Left lung (tissue), 10 donors: Measurements from ENCODE around the gene CACNA1S. TPM values are rescaled to one million over a fixed set of nuclear protein-coding genes. Genes with fewer than 3 reads are reported as not detected.

ENCODE experiments used
- ATAC-seq: fragments of 200-7000 bp; cut with Tn5 transposase; one replicate; pipeline ENCODE4 v1.9.1; 2020; ENCODE audit warnings: moderate library complexity
- DNase-seq, 4 donors: peaks; one replicate each; pipeline ENCODE4 v3.0.0-alpha.2; 2013 to 2020
- H3K27ac ChIP-seq, 2 donors: fragments of 200-600 bp; sonication (generic) in 1 of 2; one replicate each; pipeline versions ENCODE4 v1.5.0 to v1.8.0; 2020 to 2021
- H3K27me3 ChIP-seq, 2 donors: fragments of 200-600 bp; sonication (generic) in 1 of 2; one replicate each; pipeline versions ENCODE4 v1.5.0 to v1.8.0; 2020 to 2021
- H3K36me3 ChIP-seq, 2 donors: fragments of 200-600 bp; sonication (generic) in 1 of 2; one replicate each; pipeline versions ENCODE4 v1.5.0 to v1.8.0; 2020 to 2021
- H3K4me1 ChIP-seq, 2 donors: fragments of 200-600 bp; one replicate each; pipeline ENCODE4 v1.8.0; 2021
- H3K4me3 ChIP-seq, 2 donors: fragments of 200-600 bp; sonication (generic) in 1 of 2; one replicate each; pipeline versions ENCODE4 v1.5.0 to v1.8.0; 2020 to 2021; ENCODE audit warnings: mild to moderate bottlenecking in 1 of 2
- H3K9me3 ChIP-seq, 2 donors: fragments of 200-600 bp; sonication (generic) in 1 of 2; one replicate each; pipeline versions ENCODE4 v1.5.0 to v1.8.0; 2020 to 2021
- intact Hi-C, 2 donors: fragments of 100-400 bp; cut with DNase I; formaldehyde crosslinking; loops; one replicate each; pipeline versions ENCODE4 v1.11.2 to v1.14.2; 2022
- polyA plus RNA-seq, 6 donors: library from polyadenylated mRNA; unstranded; fragments of 120-200 nt; gene quantifications; one replicate each; pipeline ENCODE4 v1.2.1, GENCODE V29; 2013; ENCODE audit not compliant: insufficient read length in 6 of 6
- total RNA-seq, 2 donors: library from RNA; stranded (reverse); fragmentation: NEBNext Ultra II Directional; extraction: Animal tissue kit (Norgen Biotek cat#: 25700); gene quantifications; one replicate each; pipeline ENCODE4 v1.2.1, GENCODE V29; 2021
- TF ChIP-seq, protein P1 (sequence below), 2 donors: fragments of 200-600 bp; sonication (generic) in 1 of 2; IDR thresholded peaks; one replicate each; pipeline versions ENCODE4 v1.5.0 to v1.8.0; 2021; ENCODE audit warnings: antibody characterized with exemption in 2 of 2
- donor health status: DM: no; HTN: yes; CAD: no.
- donor health status: DM: no; HTN: no; CAD: no.

The CACNA1S gene
- total and polyA plus RNA-seq, 8 donors: 0.10 to 0.17 (median 0.12) TPM; not detected in 1

DNA sequence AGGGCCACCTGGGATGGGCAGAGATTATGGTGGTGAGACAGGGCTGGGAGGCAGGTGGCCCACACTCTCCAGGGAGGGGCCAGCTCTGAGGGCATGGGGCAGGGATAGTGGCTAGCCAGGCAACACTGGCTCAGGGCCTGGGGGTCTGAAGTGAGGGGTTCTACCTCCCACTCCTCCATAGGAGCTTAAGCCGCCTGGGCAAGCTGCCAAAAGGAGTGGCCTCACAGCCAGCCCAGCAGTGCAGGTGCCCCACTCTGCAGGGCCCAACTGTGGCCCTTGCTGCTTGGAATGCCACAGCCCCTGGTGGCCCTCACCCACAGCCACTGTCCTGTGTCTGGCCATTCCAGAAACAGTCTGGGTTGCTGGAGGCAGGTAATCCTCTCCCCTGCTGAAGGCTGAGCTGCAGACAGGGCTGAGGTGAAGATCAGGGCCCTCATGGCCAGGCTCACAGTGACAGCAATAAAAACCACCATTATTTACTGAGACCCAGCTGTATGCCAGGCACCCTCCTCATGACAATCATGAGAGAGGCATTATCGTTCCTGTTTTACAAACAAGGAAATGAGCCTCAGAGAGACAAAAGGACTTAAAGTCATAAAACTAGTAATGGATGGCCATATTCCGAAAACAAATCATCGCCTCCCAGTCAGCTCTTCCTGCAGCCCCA is 119.7 kb downstream of the CACNA1S start:
- ATAC-seq (no peak), DNase-seq (no peak)
- TF ChIP-seq, protein P1, sequence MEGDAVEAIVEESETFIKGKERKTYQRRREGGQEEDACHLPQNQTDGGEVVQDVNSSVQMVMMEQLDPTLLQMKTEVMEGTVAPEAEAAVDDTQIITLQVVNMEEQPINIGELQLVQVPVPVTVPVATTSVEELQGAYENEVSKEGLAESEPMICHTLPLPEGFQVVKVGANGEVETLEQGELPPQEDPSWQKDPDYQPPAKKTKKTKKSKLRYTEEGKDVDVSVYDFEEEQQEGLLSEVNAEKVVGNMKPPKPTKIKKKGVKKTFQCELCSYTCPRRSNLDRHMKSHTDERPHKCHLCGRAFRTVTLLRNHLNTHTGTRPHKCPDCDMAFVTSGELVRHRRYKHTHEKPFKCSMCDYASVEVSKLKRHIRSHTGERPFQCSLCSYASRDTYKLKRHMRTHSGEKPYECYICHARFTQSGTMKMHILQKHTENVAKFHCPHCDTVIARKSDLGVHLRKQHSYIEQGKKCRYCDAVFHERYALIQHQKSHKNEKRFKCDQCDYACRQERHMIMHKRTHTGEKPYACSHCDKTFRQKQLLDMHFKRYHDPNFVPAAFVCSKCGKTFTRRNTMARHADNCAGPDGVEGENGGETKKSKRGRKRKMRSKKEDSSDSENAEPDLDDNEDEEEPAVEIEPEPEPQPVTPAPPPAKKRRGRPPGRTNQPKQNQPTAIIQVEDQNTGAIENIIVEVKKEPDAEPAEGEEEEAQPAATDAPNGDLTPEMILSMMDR (IDR thresholded peaks at IDR 0.05): no peak
- H3K36me3 ChIP-seq: peaks cover 0 to 85% of the 10 kb centered on the region in 2 donors
- H3K27ac ChIP-seq: peak overlapping the region in 1 of 2 donors; percentile 48
- intact Hi-C loops: no loop called here
- peaks cover 0 to 10% of the 10 kb centered on the region in 2 donors for H3K4me1 ChIP-seq
- no peaks in the 10 kb centered on the region for H3K9me3 ChIP-seq
- no peak overlapping the region for H3K4me3 ChIP-seq
- H3K27me3 ChIP-seq: no peaks in the 10 kb centered on the region

DNA sequence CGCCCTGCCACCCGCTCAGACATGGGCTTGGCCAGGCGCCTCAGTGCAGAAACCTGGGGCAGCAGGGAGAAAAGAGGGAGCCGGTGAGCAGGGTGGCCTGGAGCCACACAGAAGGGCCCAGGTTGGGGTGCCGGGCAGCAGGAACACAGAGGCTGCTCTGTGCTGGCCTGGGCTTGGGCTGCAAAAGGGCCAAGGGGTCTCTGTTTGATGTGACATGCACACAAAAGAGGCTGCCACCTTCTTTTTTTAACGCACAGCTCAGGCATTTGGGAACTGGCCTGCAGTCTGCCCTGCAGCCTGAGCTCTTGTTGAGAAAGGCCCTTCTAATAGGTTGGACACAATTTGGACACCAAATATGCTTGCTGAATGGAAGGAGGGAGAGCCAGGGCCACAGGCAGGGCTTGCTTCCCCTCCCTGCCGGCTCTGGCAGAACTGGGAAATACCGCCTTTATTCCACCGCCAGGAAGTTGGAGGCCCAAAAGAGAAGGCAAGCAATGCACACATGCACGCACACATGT is 121.1 kb downstream of the CACNA1S start:
- no peak for DNase-seq
- Histone ChIP-seq H3K4me1 (peaks cover 0 to 10% of the 10 kb centered on the region in 2 donors), H3K36me3 (peaks cover 0 to 86% of the 10 kb centered on the region in 2 donors), H3K27ac (no peak overlapping the region), H3K4me3 (no peak overlapping the region), H3K9me3 (no peaks in the 10 kb centered on the region), H3K27me3 (no peaks in the 10 kb centered on the region)
- TF ChIP-seq, protein P1 (IDR thresholded peaks at IDR 0.05): no peak
- ATAC-seq: no peak
- intact Hi-C loops: no loop called here

DNA sequence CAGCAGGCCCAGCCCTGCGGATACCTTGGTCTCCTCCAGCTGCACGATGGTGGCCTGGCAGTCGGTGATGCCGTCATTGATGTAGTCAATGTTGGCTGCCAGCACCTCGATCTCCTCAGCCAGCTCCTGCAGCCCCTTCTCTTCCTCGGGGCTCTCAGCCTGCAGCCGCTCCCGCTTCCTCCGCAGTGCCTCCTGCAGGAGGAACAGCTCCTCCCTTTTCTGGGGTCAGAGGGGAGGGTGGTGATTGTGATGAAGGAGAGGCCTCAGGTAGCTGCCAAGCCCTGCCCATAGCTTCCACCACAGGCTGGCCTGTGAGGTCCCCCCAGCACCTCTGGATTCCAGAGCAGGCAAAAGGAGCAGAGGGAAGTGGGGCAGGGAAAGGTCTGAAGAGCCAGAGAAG is 122.1 kb downstream of the CACNA1S start:
- TF ChIP-seq, protein P1 (IDR thresholded peaks at IDR 0.05): no peak
- H3K27me3 ChIP-seq: no peaks in the 10 kb centered on the region
- H3K36me3 ChIP-seq: peaks cover 0 to 82% of the 10 kb centered on the region in 2 donors
- intact Hi-C loops: no loop called here
- H3K4me1 ChIP-seq: peaks cover 0 to 10% of the 10 kb centered on the region in 2 donors
- no peak for DNase-seq
- H3K27ac ChIP-seq: no peak overlapping the region
- no peaks in the 10 kb centered on the region for H3K9me3 ChIP-seq
- no peak for ATAC-seq
- H3K4me3 ChIP-seq: no peak overlapping the region

Other genes starting within 250 kb of the CACNA1S start
- gene GPR25, start 239.4 kb downstream of the CACNA1S start, total RNA-seq: under 1 TPM; 0.26 to 0.52 TPM
- not detected for gene GPR25, start 239.4 kb downstream of the CACNA1S start, polyA plus RNA-seq
- 10 to 100 TPM in 1 of 2 donors, 1 to 10 TPM in 1; 5.5 to 23.7 TPM for gene INAVA, start 217.5 kb downstream of the CACNA1S start, total RNA-seq
- 10 to 100 TPM; 19.0 to 25.5 (median 23.1) TPM for gene INAVA, start 217.5 kb downstream of the CACNA1S start, polyA plus RNA-seq
- 1 to 10 TPM; 2.0 to 7.9 TPM for gene KIF21B, start 88.7 kb downstream of the CACNA1S start, total RNA-seq
- 10 to 100 TPM in 3 of 6 donors, 1 to 10 TPM in 3; 5.9 to 15.1 (median 10.5) TPM for gene KIF21B, start 88.7 kb downstream of the CACNA1S start, polyA plus RNA-seq
- 1 to 10 TPM in 1 of 2 donors, under 1 TPM in 1; 0.21 to 1.0 TPM for gene ASCL5, start 14.8 kb upstream of the CACNA1S start, total RNA-seq
- gene ASCL5, start 14.8 kb upstream of the CACNA1S start, polyA plus RNA-seq: under 1 TPM; 0.23 to 0.73 (median 0.58) TPM
- gene TMEM9, start 42.0 kb upstream of the CACNA1S start, total RNA-seq: 10 to 100 TPM; 64.0 to 74.3 TPM
- 100 to 1,000 TPM; 131 to 148 (median 135) TPM for gene TMEM9, start 42.0 kb upstream of the CACNA1S start, polyA plus RNA-seq
- 1 to 10 TPM in 1 of 2 donors, under 1 TPM in 1; 0.97 to 3.0 TPM for gene IGFN1, start 78.4 kb upstream of the CACNA1S start, total RNA-seq
- 1 to 10 TPM in 2 of 6 donors, under 1 TPM in 4; 0.60 to 1.5 (median 0.82) TPM for gene IGFN1, start 78.4 kb upstream of the CACNA1S start, polyA plus RNA-seq
- 1 to 10 TPM; 2.1 to 2.8 TPM for gene PKP1, start 171.1 kb upstream of the CACNA1S start, total RNA-seq
- under 1 TPM; 0.17 to 0.29 (median 0.18) TPM for gene PKP1, start 171.1 kb upstream of the CACNA1S start, polyA plus RNA-seq